ENCODE data around the gene DNASE1L3.

Gene DNASE1L3

GRCh38 chr3:58154626-58155449 lies 55.9 kb downstream of the DNASE1L3 start:
- no peak for DNase-seq

DNA sequence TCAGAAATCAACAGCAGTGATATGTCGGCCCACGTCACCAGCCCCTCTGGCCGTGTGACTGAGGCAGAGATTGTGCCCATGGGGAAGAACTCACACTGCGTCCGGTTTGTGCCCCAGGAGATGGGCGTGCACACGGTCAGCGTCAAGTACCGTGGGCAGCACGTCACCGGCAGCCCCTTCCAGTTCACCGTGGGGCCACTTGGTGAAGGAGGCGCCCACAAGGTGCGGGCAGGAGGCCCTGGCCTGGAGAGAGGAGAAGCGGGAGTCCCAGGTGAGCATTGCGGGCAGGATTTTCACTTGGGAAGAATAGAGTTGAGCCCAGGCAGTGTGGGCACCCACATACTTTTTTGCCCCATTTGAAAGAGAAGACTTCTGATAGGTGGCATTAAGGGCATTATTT lies 57.4 kb downstream of the DNASE1L3 start:
- DNase-seq: no peak

DNA sequence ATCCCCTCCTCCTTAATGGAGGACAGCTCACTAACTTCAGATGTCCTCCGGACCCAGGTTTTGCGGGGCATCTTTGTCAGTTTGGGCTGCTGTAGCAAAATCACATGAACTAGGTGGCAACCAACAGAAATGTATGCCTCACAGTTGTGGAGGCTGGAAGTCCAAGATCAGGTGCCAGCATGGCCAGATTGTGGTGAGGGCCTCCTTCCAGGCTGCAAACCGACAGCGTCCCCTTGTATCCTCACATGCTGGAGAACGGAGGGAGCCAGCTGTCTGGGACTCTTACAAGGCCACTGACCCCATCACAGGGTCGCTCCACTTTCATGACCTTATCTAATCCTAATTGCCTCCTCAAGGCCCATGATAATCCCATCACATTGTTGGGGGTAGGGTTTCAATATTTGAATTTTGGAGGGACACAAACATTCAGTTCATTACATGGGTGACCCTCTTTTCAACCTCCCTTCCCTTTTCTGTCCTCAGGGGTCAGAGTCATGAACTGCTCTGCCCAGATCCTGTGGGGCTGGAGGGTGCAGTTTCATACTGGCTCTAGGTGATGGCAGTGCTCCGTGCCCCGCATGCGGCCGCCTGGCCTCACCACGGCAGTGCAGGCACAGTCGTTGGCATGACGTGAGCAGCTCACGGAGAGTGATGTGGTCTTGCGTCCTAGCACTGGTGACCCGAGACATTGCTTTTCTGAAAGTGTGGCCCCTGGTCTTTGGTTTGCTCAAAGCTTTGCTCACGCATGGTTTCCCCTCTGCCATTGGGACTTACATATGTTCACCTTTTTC lies 58.4 kb downstream of the DNASE1L3 start:
- no peak for DNase-seq

- no peak for DNase-seq
Observed at GRCh38 chr3:58151637-58152036, 59.1 kb downstream of the DNASE1L3 start.

GRCh38 chr3:58150810-58151199 lies 60.0 kb downstream of the DNASE1L3 start:
- no peak for DNase-seq

DNA sequence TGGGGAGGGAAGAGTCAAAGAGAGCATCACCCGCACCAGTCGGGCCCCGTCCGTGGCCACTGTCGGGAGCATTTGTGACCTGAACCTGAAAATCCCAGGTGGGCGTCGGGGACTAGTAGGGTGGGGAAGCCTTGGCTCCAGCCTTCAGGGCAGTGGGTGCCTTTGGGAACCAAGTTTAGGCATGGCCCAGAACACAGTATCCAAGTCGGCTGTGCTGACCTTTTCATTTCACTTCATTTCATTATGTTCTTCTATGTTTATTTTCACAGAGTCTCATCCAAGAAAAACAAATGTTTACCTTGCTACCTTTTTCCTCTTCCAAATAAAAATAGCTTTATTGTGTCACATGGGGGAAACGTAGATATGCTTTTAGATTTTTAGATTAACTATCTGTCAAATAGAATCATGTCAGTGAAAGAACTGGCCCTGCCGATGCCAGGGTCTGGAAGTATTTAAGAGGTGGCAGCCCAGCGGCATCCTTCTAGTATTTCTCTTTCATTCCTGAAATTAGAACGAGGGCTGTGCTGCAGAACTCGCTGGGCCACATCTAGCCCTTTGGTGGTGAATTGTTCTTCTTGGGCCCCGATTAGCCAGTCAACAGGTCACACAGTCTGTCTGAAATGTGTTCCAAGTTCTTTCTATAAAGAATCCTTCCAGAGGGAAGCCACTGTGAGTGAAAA lies 60.5 kb downstream of the DNASE1L3 start:
- no peak for DNase-seq

DNA sequence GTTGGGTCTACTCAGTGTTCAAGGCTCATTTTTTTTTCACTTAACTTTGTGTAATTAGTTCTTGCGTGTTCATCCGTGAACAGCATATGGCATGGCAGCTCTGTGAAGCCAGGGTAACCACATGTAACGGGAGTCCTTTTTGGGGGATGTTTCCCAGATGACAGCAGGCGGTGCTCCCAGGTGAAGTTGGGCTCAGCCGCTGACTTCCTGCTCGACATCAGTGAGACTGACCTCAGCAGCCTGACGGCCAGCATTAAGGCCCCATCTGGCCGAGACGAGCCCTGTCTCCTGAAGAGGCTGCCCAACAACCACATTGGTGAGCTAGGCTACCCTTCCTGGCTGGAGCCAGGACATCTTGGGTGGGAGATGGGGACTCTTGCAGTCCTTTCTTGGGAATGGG lies 62.7 kb downstream of the DNASE1L3 start:
- no peak for DNase-seq

- no peak for DNase-seq
Observed at GRCh38 chr3:58144478-58145325, 66.1 kb downstream of the DNASE1L3 start.

GRCh38 chr3:58143417-58144055 lies 67.2 kb downstream of the DNASE1L3 start:
- no peak for DNase-seq

Measured in cortex of kidney (tissue), 1 donor.